K562 (cell line): ENCODE results near the gene FAM53C. TPM values are rescaled to one million over a fixed set of nuclear protein-coding genes. Genes with fewer than 3 reads are reported as not detected.
A peak's percentile ranks its signal among the peaks of the same experiment; 100 is the strongest.

Experiments
- ADNP ChIP-seq: fragments of 200-800 bp; sonication (Bioruptor generic); IDR thresholded peaks from 2 replicates; pipeline ENCODE4 v1.6.1; 2016; ENCODE audit warnings: missing genetic modification characterization, missing compliant biosample characterization
- ASH1L ChIP-seq: fragments of 450-650 bp; IDR thresholded peaks from 2 replicates; pipeline ENCODE4 v1.6.1; 2018; ENCODE audit warnings: borderline replicate concordance, mild to moderate bottlenecking, low read depth; ENCODE audit not compliant: partially characterized antibody
- CBFB ChIP-seq: sonication (generic); formaldehyde crosslinking; IDR thresholded peaks from 2 replicates; pipeline ENCODE4 v1.4.0; 2020; ENCODE audit warnings: mild to moderate bottlenecking, missing genetic modification reagents
- FOSL1 ChIP-seq: fragments of 200-800 bp; sonication (Bioruptor generic); conservative IDR thresholded peaks from 2 replicates; pipeline ENCODE4 v1.6.1; 2016; ENCODE audit warnings: missing genetic modification characterization, missing compliant biosample characterization
- GATAD2B ChIP-seq: fragments of 450-650 bp; IDR thresholded peaks from 2 replicates; pipeline ENCODE4 v1.6.1; 2017; ENCODE audit warnings: mild to moderate bottlenecking, borderline replicate concordance
- NEUROD1 ChIP-seq: fragments of 150-350 bp; IDR thresholded peaks from 2 replicates; pipeline ENCODE4 v1.6.1; 2014; ENCODE audit warnings: borderline replicate concordance, low read length, low read depth; ENCODE audit not compliant: partially characterized antibody
- PHTF2 ChIP-seq: fragments of 250-450 bp; sonication (Bioruptor Pico); IDR thresholded peaks from 2 replicates; pipeline ENCODE4 v1.5.0; 2021; ENCODE audit warnings: mild to moderate bottlenecking
- POLR2G ChIP-seq: fragments of 200-400 bp; formaldehyde crosslinking; IDR thresholded peaks from 2 replicates; pipeline ENCODE4 v1.6.1; 2017; ENCODE audit warnings: low read depth, mild to moderate bottlenecking, antibody characterized with exemption, low read length, moderate library complexity
- RAD21 ChIP-seq, 2 experiments: fragments of 250-450 bp in 1 of 2; fragments of 450-650 bp in 1 of 2; sonication (Bioruptor Pico) in 1 of 2; formaldehyde crosslinking in 1 of 2; IDR thresholded peaks in 1 of 2; conservative IDR thresholded peaks in 1 of 2; 2 replicates each; pipeline versions ENCODE4 v1.4.0 to v1.8.0; 2020 to 2022; ENCODE audit warnings: mild to moderate bottlenecking in 2 of 2, moderate library complexity in 1 of 2
- RBM34 ChIP-seq: fragments of 200-400 bp; formaldehyde crosslinking; IDR thresholded peaks from 2 replicates; pipeline ENCODE4 v1.6.1; 2018; ENCODE audit warnings: low read length, borderline replicate concordance; ENCODE audit not compliant: insufficient read depth
- SAFB2 ChIP-seq: fragments of 200-400 bp; formaldehyde crosslinking; IDR thresholded peaks from 2 replicates; pipeline ENCODE4 v1.6.1; 2018; ENCODE audit warnings: borderline replicate concordance, low read length, low read depth, moderate library complexity; ENCODE audit not compliant: severe bottlenecking
- SMARCB1 ChIP-seq: IDR thresholded peaks from 2 replicates; pipeline ENCODE4 v1.6.1; 2011; ENCODE audit warnings: improper control_type of control experiment, low read depth; ENCODE audit not compliant: insufficient read length
- SUPT5H ChIP-seq: fragments of 450-650 bp; IDR thresholded peaks from 2 replicates; pipeline ENCODE4 v1.6.1; 2016
- TAF9B ChIP-seq: fragments of 450-650 bp; IDR thresholded peaks from 2 replicates; pipeline ENCODE4 v1.6.1; 2018; ENCODE audit warnings: mild to moderate bottlenecking; ENCODE audit not compliant: partially characterized antibody
- TBL1XR1 ChIP-seq, 2 experiments: IDR thresholded peaks; 2 replicates each; pipeline ENCODE4 v1.6.1; 2012; ENCODE audit warnings: improper control_type of control experiment in 2 of 2, low read length in 2 of 2, mild to moderate bottlenecking in 1 of 2
- ZNF133 ChIP-seq: fragments of 250-450 bp; sonication (Bioruptor Pico); IDR thresholded peaks from 2 replicates; pipeline ENCODE4 v1.4.0; 2020; ENCODE audit warnings: mild to moderate bottlenecking
- ZNF263 ChIP-seq: sonication (generic); formaldehyde crosslinking; IDR thresholded peaks from 2 replicates; pipeline ENCODE4 v1.8.0; 2022; ENCODE audit warnings: mild to moderate bottlenecking, missing genetic modification reagents, borderline replicate concordance
- ZNF324 ChIP-seq: fragments of 250-450 bp; sonication (Bioruptor Pico); IDR thresholded peaks from 2 replicates; pipeline ENCODE4 v1.4.0; 2020; ENCODE audit warnings: mild to moderate bottlenecking
- ZZZ3 ChIP-seq: fragments of 450-650 bp; IDR thresholded peaks from 2 replicates; pipeline ENCODE4 v1.6.1; 2016; ENCODE audit warnings: antibody characterized with exemption, mild to moderate bottlenecking, moderate library complexity
- polyA plus RNA-seq, 8 experiments: library from polyadenylated mRNA; depleted of rRNA in 4 of 8; stranded (reverse) in 5 of 8; unstranded in 3 of 8; fragments of >200 nt; fragmentation: Nextera tagmentation in 2 of 8; fragmentation: Illumina TruSeq in 1 of 8; extraction: Ambion mirVana in 2 of 8; extraction: Trizol in 1 of 8; gene quantifications; 2 replicates each; pipeline versions ENCODE4 v1.2.1 to v1.2.3, GENCODE V29; 2011 to 2014; ENCODE audit warnings: inconsistent platforms in 1 of 8, missing spikeins in 1 of 8
- total RNA-seq, 7 experiments: library from RNA; depleted of rRNA in 6 of 7; stranded (reverse); fragments of >200 nt in 6 of 7; fragmentation: Illumina TruSeq in 2 of 7; extraction: Trizol in 2 of 7; gene quantifications; 2 replicates each; pipeline versions ENCODE4 v1.2.1 to v1.2.3, GENCODE V29; 2011 to 2021; ENCODE audit warnings: low replicate concordance in 1 of 7
- TF ChIP-seq, protein P1 (sequence below): fragments of 250-450 bp; sonication (Bioruptor Pico); IDR thresholded peaks from 2 replicates; pipeline ENCODE4 v1.8.0; 2021; ENCODE audit warnings: moderate library complexity, mild to moderate bottlenecking, inconsistent platforms
- TF ChIP-seq, protein P2 (sequence below), 2 experiments: fragments of 200-800 bp in 1 of 2; sonication (Bioruptor generic) in 1 of 2; sonication (generic) in 1 of 2; formaldehyde crosslinking in 1 of 2; IDR thresholded peaks in 1 of 2; conservative IDR thresholded peaks in 1 of 2; 2 replicates each; pipeline versions ENCODE4 v1.5.0 to v1.6.1; 2016 to 2020; ENCODE audit warnings: missing compliant biosample characterization in 1 of 2, missing genetic modification characterization in 1 of 2, missing genetic modification reagents in 1 of 2
- TF ChIP-seq, protein P3 (sequence below): fragments of 450-650 bp; IDR thresholded peaks from 2 replicates; pipeline ENCODE4 v1.6.1; 2017; ENCODE audit warnings: antibody characterized with exemption
- TF ChIP-seq, protein P4 (sequence below): fragments of 450-650 bp; formaldehyde crosslinking; IDR thresholded peaks from 2 replicates; pipeline ENCODE4 v1.4.0; 2020; ENCODE audit warnings: mild to moderate bottlenecking, moderate library complexity

The FAM53C gene
- total and polyA plus RNA-seq, 9 of the 15 experiments (the other 6 are each of a cell fraction or from before 2014, with no cell fraction given): 9.7 to 38.5 (median 25.2) TPM

DNA sequence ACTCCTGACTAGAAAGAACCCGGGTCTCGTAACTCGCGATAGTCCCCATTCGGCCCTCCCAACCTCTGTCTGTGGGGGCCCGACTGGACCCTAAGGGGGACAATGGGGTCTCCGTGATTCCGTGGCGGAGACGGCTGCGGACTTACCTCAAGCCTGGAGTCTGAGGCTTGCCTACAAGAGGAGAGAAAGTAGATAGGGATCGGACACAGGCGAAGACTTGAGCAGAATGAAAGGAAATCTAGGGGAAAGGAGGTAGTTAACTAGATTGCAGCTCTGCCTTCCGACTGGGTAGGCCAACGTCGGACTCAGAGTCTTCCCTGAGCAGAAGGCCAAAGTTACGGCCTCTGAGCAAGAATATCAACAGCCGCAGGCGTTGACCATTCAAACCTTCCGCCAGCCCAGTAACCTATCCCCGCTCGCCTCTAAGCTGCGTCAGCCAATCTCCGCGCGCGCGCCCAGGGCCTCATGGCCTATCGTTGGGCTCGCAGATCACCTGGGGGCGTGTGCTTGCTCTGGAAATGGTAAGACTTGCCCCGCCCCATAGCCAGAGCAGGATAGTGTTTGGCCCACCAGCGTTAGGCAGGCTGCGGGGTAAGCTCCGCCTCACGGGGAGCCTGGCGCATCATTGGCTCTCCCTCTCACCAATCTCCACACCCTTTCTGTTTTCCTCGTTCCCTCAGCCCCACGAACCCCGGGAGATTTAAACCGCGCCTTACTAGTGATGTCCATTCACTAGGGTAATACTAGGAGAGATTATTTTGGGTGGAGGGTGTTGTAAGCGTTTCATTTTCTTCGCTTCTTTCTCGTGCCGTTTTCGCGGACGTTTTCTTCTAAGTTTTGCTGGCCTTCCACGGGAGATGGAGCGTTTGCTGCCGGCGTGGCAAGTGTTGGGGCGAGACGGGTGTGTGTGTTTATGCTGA is 6.4 kb upstream of the FAM53C start, which contains the start of gene CDC25C (continued):
- TF ChIP-seq ZZZ3 (no peak), SAFB2 (no peak), ADNP (tag) (no peak), RAD21 (CRISPR knock-in tag; conservative IDR thresholded peaks at IDR 0.05 in 1 of 2, IDR thresholded peaks at IDR 0.05 in 1 of 2) (0 out of 4 replicates have a peak, but pooled peaks of 1 of the 2 experiments have one; percentile 2), NEUROD1 (peak; percentile 87), SUPT5H (peak; percentile 89), FOSL1 (tag) (no peak), ZNF324 (CRISPR knock-in tag) (no peak), GATAD2B (peak; percentile 61; the same call in 1 of the 2 replicates), ZNF133 (CRISPR knock-in tag) (no peak), RBM34 (no peak), ZNF263 (CRISPR knock-in tag) (no peak), TBL1XR1 (IDR thresholded peaks at IDR 0.05; ENCODE audit: low read length in 2 of 2) (peak in 1 of 2 experiments; percentile 52; a peak in 1 of 4 replicates), SMARCB1 (no peak), ASH1L (peak; percentile 90), POLR2G (peak; percentile 80), CBFB (CRISPR knock-in tag) (no peak), PHTF2 (no peak), TAF9B (peak; percentile 42)
- TF ChIP-seq, protein P1, sequence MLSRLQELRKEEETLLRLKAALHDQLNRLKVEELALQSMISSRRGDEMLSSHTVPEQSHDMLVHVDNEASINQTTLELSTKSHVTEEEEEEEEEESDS (CRISPR knock-in tag): no peak
- TF ChIP-seq, protein P2, sequence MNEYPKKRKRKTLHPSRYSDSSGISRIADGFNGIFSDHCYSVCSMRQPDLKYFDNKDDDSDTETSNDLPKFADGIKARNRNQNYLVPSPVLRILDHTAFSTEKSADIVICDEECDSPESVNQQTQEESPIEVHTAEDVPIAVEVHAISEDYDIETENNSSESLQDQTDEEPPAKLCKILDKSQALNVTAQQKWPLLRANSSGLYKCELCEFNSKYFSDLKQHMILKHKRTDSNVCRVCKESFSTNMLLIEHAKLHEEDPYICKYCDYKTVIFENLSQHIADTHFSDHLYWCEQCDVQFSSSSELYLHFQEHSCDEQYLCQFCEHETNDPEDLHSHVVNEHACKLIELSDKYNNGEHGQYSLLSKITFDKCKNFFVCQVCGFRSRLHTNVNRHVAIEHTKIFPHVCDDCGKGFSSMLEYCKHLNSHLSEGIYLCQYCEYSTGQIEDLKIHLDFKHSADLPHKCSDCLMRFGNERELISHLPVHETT (CRISPR knock-in tag; conservative IDR thresholded peaks at IDR 0.05 in 1 of 2, IDR thresholded peaks at IDR 0.05 in 1 of 2): no peak
- TF ChIP-seq, protein P3, sequence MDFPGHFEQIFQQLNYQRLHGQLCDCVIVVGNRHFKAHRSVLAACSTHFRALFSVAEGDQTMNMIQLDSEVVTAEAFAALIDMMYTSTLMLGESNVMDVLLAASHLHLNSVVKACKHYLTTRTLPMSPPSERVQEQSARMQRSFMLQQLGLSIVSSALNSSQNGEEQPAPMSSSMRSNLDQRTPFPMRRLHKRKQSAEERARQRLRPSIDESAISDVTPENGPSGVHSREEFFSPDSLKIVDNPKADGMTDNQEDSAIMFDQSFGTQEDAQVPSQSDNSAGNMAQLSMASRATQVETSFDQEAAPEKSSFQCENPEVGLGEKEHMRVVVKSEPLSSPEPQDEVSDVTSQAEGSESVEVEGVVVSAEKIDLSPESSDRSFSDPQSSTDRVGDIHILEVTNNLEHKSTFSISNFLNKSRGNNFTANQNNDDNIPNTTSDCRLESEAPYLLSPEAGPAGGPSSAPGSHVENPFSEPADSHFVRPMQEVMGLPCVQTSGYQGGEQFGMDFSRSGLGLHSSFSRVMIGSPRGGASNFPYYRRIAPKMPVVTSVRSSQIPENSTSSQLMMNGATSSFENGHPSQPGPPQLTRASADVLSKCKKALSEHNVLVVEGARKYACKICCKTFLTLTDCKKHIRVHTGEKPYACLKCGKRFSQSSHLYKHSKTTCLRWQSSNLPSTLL: no peak
- TF ChIP-seq, protein P4, sequence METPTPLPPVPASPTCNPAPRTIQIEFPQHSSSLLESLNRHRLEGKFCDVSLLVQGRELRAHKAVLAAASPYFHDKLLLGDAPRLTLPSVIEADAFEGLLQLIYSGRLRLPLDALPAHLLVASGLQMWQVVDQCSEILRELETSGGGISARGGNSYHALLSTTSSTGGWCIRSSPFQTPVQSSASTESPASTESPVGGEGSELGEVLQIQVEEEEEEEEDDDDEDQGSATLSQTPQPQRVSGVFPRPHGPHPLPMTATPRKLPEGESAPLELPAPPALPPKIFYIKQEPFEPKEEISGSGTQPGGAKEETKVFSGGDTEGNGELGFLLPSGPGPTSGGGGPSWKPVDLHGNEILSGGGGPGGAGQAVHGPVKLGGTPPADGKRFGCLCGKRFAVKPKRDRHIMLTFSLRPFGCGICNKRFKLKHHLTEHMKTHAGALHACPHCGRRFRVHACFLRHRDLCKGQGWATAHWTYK (CRISPR knock-in tag): no peak
